Stomach (tissue), 9 donors: ENCODE measurements around the gene URM1. TPM values are rescaled to one million over a fixed set of nuclear protein-coding genes. Genes with fewer than 3 reads are reported as not detected.
"Not testable (repeated sequence)": the region's sequence is repeated elsewhere in the genome, so short reads cannot be mapped to it uniquely, and the experiment has no call there.

ENCODE experiments used
- DNase-seq, 2 donors: peaks; one replicate each; pipeline versions ENCODE4 v3.0.0 to v3.0.0-alpha.2; 2013 to 2019
- H3K27ac ChIP-seq, 5 donors: fragments of 200-600 bp in 4 of 5; sonication (generic) in 4 of 5; one replicate each; pipeline ENCODE4 v1.5.1; 2013 to 2019; ENCODE audit warnings: mild to moderate bottlenecking in 1 of 5, moderate library complexity in 1 of 5
- H3K27me3 ChIP-seq, 3 donors: fragments of 200-600 bp; sonication (generic); one replicate each; pipeline ENCODE4 v1.5.1; 2017 to 2019; ENCODE audit warnings: mixed run types in 1 of 3
- H3K36me3 ChIP-seq, 4 donors: fragments of 200-600 bp; sonication (generic); 1 replicate in 3 of 4; 2 replicates in 1 of 4; pipeline ENCODE4 v1.5.1; 2016 to 2019
- H3K4me1 ChIP-seq, 4 donors: fragments of 200-600 bp; sonication (generic); one replicate each; pipeline ENCODE4 v1.5.1; 2016 to 2019
- H3K4me3 ChIP-seq, 4 donors: fragments of 200-600 bp; sonication (generic) in 3 of 4; one replicate each; pipeline ENCODE4 v1.5.1; 2016 to 2019; ENCODE audit warnings: mild to moderate bottlenecking in 1 of 4
- H3K9me3 ChIP-seq, 4 donors: fragments of 200-600 bp; sonication (generic); one replicate each; pipeline ENCODE4 v1.5.1; 2016 to 2019
- EP300 ChIP-seq: sonication (generic); formaldehyde crosslinking; IDR thresholded peaks from one replicate; pipeline ENCODE4 v1.6.1; 2017; ENCODE audit warnings: antibody characterized with exemption
- POLR2A ChIP-seq, 4 donors: fragments of 450-650 bp; IDR thresholded peaks; one replicate each; pipeline ENCODE4 v1.6.1; 2016; ENCODE audit warnings: antibody characterized with exemption in 4 of 4, control low read depth in 2 of 4, mild to moderate bottlenecking in 1 of 4, moderate library complexity in 1 of 4
- POLR2AphosphoS5 ChIP-seq, 3 donors: sonication (generic); formaldehyde crosslinking; IDR thresholded peaks; one replicate each; pipeline ENCODE4 v1.6.1; 2016; ENCODE audit warnings: antibody characterized with exemption in 3 of 3
- WGBS, 5 donors: extraction: QIAGEN DNeasy Blood & Tissue Kit in 3 of 5; methylation state at CpG; one replicate each; pipeline versions ENCODE4 v1.1.5 to v1.1.7; 2013 to 2018; 5-methylcytosine and 5-hydroxymethylcytosine counted together
- intact Hi-C: fragments of 100-400 bp; cut with DNase I; formaldehyde crosslinking; loops from one replicate; pipeline ENCODE4 v1.15.1; 2023; ENCODE audit warnings: low total_unique reads
- polyA plus RNA-seq, 3 donors: library from polyadenylated mRNA; stranded (reverse); fragments of 200-250 nt; gene quantifications; one replicate each; pipeline ENCODE4 v1.2.3, GENCODE V29; 2013
- total RNA-seq, 5 donors: library from RNA; depleted of rRNA; stranded (reverse); fragments of >200 nt; gene quantifications; one replicate each; pipeline versions ENCODE4 v1.1.0 to v1.2.3, GENCODE V29; 2014 to 2016
- TF ChIP-seq, protein P1 (sequence below), 7 experiments: fragments of 450-650 bp in 4 of 7; fragments of 200-600 bp in 3 of 7; sonication (generic) in 3 of 7; IDR thresholded peaks; one replicate each; pipeline ENCODE4 v1.5.1; 2016 to 2019; ENCODE audit warnings: antibody characterized with exemption in 7 of 7, control low read depth in 2 of 7, mild to moderate bottlenecking in 1 of 7
- donor health status: healthy with polysubstance abuse.
- donor health status: Bipolar disorder and iron deficiency.
- donor health status: healthy.

URM1 gene
- total and polyA plus RNA-seq, 8 donors = 0.58 to 59.3 (median 25.9) TPM

DNA sequence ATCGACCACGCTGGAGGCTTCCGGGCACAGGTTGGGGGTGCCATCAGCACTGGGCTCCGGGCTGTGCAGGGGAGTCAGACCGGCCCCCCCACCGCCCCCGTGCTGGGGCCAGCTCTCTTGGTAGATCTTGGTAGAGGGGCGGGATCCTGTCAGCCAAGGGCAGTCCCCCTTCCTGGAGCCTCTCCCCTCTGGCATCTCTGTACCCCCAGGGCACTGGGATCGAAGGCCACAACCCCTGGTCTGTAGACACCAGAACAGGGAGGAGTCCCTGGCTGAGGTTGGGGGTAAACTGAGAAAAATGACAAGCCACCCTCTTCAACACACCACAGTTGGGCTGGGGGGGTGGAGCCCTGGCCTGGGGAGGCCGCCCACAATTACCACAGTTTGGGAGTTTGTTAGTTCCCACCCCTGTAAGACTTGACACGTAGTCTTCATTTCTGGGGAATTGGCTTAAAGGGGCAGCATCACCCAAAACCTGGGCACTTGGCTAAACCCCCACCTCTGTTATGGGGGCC, 50.4 kb downstream of the URM1 start:
- intact Hi-C loops = no loop called here
- WGBS, 5 donors = 38 to 52% (median 46%) methylated on average over 8 to 11 of the region's 11 CpGs
- peaks cover 0 to 33% (median 12%) of the 10 kb centered on the region in 3 donors for H3K27me3 ChIP-seq
- H3K9me3 ChIP-seq = no peaks in the 10 kb centered on the region
- DNase-seq = no peak
- H3K36me3 ChIP-seq = peaks cover 0 to 25% (median 0%) of the 10 kb centered on the region in 4 donors
- H3K4me3 ChIP-seq = peak overlapping the region; percentile 92 to 98 (median 95)
- no peak for TF ChIP-seq POLR2A (IDR thresholded peaks at IDR 0.05)
- TF ChIP-seq POLR2AphosphoS5 (IDR thresholded peaks at IDR 0.05) = no peak
- TF ChIP-seq, protein P1, sequence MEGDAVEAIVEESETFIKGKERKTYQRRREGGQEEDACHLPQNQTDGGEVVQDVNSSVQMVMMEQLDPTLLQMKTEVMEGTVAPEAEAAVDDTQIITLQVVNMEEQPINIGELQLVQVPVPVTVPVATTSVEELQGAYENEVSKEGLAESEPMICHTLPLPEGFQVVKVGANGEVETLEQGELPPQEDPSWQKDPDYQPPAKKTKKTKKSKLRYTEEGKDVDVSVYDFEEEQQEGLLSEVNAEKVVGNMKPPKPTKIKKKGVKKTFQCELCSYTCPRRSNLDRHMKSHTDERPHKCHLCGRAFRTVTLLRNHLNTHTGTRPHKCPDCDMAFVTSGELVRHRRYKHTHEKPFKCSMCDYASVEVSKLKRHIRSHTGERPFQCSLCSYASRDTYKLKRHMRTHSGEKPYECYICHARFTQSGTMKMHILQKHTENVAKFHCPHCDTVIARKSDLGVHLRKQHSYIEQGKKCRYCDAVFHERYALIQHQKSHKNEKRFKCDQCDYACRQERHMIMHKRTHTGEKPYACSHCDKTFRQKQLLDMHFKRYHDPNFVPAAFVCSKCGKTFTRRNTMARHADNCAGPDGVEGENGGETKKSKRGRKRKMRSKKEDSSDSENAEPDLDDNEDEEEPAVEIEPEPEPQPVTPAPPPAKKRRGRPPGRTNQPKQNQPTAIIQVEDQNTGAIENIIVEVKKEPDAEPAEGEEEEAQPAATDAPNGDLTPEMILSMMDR (IDR thresholded peaks at IDR 0.05) = no peak
- no peak for TF ChIP-seq EP300
- H3K4me1 ChIP-seq = peaks cover 13 to 32% (median 29%) of the 10 kb centered on the region in 4 donors
- peak overlapping the region in 4 of 5 donors; percentile 57 to 82 (median 75) for H3K27ac ChIP-seq

GRCh38 chr9:128422022-128422782, 51.0 kb downstream of the URM1 start:
- H3K4me3 ChIP-seq, intact Hi-C loops, H3K9me3 ChIP-seq, DNase-seq: not testable (repeated sequence)
- Histone ChIP-seq H3K27ac (peak overlapping the region in 2 of 5 donors; percentile 72 to 78), H3K27me3 (peaks cover 0 to 27% (median 7%) of the 10 kb centered on the region in 3 donors), H3K36me3 (peaks cover 0 to 31% (median 0%) of the 10 kb centered on the region in 4 donors), H3K4me1 (peaks cover 13 to 32% (median 29%) of the 10 kb centered on the region in 4 donors)
- 85 to 95% (median 90%) methylated on average over 12 to 13 of the region's 13 CpGs for WGBS, 5 donors

GRCh38 chr9:128422783-128423150, 51.6 kb downstream of the URM1 start:
- intact Hi-C loops = no loop called here
- Histone ChIP-seq H3K27ac (no peak overlapping the region), H3K27me3 (peaks cover 0 to 21% (median 7%) of the 10 kb centered on the region in 3 donors), H3K9me3 (no peaks in the 10 kb centered on the region), H3K4me1 (peaks cover 13 to 32% (median 29%) of the 10 kb centered on the region in 4 donors), H3K36me3 (peaks cover 0 to 37% (median 0%) of the 10 kb centered on the region in 4 donors), H3K4me3 (no peak overlapping the region)
- TF ChIP-seq POLR2A (IDR thresholded peaks at IDR 0.05) = no peak
- TF ChIP-seq POLR2AphosphoS5 (IDR thresholded peaks at IDR 0.05) = no peak
- TF ChIP-seq, protein P1 (IDR thresholded peaks at IDR 0.05) = no peak
- TF ChIP-seq EP300 = no peak
- no peak for DNase-seq
- WGBS, 5 donors = 84 to 94% (median 86%) methylated on average over 5 of the region's 5 CpGs

DNA sequence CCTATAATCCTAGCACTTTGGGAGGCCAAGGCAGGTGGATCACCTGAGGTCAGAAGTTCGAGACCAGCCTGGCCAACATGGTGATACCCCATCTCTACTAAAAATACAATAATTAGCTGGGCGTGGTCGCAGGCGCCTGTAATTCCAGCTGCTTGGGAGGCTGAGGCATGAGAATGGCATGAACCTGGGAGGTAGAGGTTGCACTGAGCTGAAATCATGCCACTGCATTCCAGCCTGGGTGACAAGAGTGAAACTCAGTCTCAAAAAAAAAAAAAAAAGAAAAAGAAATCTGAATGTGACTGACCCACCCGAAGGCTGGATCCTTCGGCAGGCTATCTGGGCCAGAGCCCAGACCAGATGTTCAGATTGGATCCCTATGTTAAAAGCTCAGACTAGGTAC, 52.2 kb downstream of the URM1 start:
- Histone ChIP-seq H3K27me3 (peaks cover 0 to 15% (median 7%) of the 10 kb centered on the region in 3 donors), H3K36me3 (peaks cover 0 to 43% (median 0%) of the 10 kb centered on the region in 4 donors), H3K4me1 (peaks cover 13 to 32% (median 29%) of the 10 kb centered on the region in 4 donors)
- H3K4me3 ChIP-seq, H3K27ac ChIP-seq, DNase-seq, H3K9me3 ChIP-seq, intact Hi-C loops: not testable (repeated sequence)
- WGBS, 5 donors = 69 to 82% (median 73%) methylated on average over 6 of the region's 6 CpGs

GRCh38 chr9:128424268-128424780, 53.1 kb downstream of the URM1 start:
- no peak for DNase-seq
- H3K27ac ChIP-seq = no peak overlapping the region
- H3K36me3 ChIP-seq = peaks cover 0 to 53% (median 4%) of the 10 kb centered on the region in 4 donors
- H3K4me3 ChIP-seq = no peak overlapping the region
- peaks cover 0 to 7% (median under 1%) of the 10 kb centered on the region in 3 donors for H3K27me3 ChIP-seq
- 94 to 97% (median 95%) methylated on average over 14 to 15 of the region's 15 CpGs for WGBS, 5 donors
- TF ChIP-seq, protein P1 (IDR thresholded peaks at IDR 0.05) = no peak
- H3K9me3 ChIP-seq = no peaks in the 10 kb centered on the region
- peaks cover 9 to 25% (median 22%) of the 10 kb centered on the region in 4 donors for H3K4me1 ChIP-seq
- intact Hi-C loops = no loop called here
